ENCODE results near the gene OLFM3.

DNA sequence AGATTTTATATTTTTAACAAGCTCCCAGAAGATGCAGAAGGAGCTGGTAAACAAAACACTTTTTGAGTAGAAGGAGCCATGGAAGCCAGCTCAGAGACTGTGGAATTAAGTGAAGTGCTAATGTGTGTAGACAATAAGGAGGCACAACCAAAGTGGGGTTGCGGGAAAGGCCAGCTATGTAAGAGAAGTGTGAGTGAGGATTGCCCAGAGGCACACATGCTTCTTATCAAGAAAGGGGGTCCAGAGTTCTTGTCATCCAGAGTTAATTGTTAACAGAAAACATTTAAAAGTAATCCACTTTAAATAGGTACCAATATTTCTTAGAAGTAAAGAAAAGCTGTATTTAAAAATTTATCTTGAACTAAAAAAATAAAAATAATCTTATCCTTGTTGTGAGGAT lies 136.8 kb downstream of the OLFM3 start:
- TF ChIP-seq RAD21 (IDR thresholded peaks at IDR 0.05; ENCODE audit: low read depth) (no peak), YY1 (IDR thresholded peaks at IDR 0.05; ENCODE audit: low read depth) (no peak), TAF1 (IDR thresholded peaks at IDR 0.05; ENCODE audit: low read depth) (no peak), REST (IDR thresholded peaks at IDR 0.05; ENCODE audit: low read depth) (no peak)
- TF ChIP-seq, protein P1, sequence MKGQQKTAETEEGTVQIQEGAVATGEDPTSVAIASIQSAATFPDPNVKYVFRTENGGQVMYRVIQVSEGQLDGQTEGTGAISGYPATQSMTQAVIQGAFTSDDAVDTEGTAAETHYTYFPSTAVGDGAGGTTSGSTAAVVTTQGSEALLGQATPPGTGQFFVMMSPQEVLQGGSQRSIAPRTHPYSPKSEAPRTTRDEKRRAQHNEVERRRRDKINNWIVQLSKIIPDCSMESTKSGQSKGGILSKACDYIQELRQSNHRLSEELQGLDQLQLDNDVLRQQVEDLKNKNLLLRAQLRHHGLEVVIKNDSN (IDR thresholded peaks at IDR 0.05): no peak

Data from Ishikawa (cell line).